Measurements from ENCODE around the gene DLG2. TPM values are rescaled to one million over a fixed set of nuclear protein-coding genes. Genes with fewer than 3 reads are reported as not detected.

The DLG2 gene
- total RNA-seq, 1 donor from 2014 or later, result 6.3 TPM

GRCh38 chr11:84430661-84431060 is 1196.5 kb downstream of the DLG2 start:
- ATAC-seq, result no peak

- no peak for ATAC-seq
Measured at GRCh38 chr11:84425673-84426072, 1201.5 kb downstream of the DLG2 start.

- no peak for ATAC-seq
Measured at GRCh38 chr11:84420271-84420670, 1206.9 kb downstream of the DLG2 start.

DNA sequence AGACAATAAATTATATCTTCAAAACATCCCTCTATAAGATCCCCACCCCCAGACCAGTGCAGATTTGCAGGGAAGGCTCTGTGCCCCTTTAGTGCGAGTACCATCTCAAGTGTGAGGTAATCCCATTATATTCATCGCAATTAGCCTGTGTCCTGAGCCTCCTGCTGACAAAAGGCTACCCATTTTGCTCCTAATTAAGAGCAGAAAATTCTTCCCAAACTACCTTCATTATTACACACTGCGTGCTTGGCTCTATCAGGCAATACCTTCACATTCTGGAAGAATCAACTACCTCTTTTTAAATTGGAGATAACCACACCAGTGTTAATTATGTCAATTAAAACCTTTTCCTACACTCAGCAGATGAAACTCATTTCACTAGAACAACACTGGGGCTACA is 1207.5 kb downstream of the DLG2 start:
- no peak for ATAC-seq

- ATAC-seq, result no peak
Measured at GRCh38 chr11:84414920-84415319, 1212.2 kb downstream of the DLG2 start.

GRCh38 chr11:84413549-84413948 is 1213.6 kb downstream of the DLG2 start:
- ATAC-seq, result no peak

GRCh38 chr11:84412862-84413261 is 1214.3 kb downstream of the DLG2 start:
- no peak for ATAC-seq

GRCh38 chr11:84408946-84409411 is 1218.2 kb downstream of the DLG2 start:
- ATAC-seq, result no peak

DNA sequence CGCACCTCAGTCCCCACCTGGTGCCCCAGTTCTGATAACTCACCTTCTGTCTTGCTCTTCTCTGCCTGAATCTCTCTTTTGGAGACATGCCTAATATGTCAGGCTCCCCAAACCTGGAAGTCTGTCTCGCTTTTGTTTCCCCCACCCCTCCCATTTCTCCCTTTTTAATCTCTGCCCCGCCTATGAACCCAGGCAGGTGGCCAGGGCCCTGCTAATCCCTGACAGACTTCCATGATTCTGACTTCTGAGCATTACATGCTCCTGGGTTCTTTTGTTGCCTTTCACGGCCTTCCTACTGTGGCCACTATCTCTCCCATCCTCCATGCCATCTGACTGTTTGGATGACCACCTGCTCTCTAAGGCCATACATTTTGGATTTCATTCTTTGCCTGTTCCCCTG is 1220.1 kb downstream of the DLG2 start:
- ATAC-seq, result no peak

DNA sequence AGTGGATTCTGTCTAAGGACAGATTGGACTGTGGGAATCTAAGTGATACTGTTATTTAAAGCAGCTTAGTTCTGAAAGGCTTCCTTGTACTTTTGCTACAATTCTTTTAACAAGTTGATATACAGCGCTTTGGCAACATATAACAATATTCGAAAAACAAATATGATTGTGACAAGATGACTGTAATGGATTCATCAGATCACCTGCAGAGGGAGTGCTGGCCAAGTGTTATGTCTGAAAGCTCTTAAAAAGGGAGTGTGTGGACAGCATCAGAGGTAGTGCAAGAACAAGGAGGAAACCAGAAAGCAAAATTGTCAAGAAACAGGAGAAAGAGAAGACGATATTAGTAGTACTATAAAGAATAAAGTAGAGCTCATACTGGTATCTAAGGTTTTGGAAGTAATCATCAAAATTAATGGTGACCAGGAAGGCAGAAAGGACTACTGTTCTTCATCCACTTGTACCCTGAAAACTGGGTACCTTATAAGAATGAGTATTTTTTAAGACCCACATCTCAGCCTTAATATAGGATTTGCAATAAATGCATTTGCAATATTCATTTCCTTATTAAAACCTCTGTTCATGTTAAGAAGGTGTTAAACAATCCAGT is 1229.0 kb downstream of the DLG2 start:
- no peak for ATAC-seq

DNA sequence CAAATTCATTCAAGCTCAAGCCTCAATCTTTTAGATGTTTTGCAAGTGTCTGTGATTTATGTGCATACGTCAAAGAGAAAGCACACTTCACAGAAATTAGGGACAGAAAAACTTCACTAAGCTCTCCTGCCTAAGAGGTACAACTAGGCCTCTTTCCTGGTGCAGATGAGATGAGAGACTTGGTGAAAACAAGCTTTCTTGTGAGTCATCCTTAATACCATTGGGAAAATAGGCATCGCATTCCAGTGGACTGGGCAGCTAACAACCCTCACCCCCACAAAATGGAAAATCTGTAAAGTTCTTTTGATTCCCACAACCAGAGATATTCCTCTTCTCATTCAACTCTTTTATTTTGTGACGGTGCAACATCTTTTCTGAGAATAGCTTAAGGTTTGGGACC is 1230.6 kb downstream of the DLG2 start:
- ATAC-seq, result no peak

- ATAC-seq, result no peak
Measured at GRCh38 chr11:84390441-84391078, 1236.6 kb downstream of the DLG2 start.

- ATAC-seq, result no peak
Measured at GRCh38 chr11:84389696-84390095, 1237.4 kb downstream of the DLG2 start.

DNA sequence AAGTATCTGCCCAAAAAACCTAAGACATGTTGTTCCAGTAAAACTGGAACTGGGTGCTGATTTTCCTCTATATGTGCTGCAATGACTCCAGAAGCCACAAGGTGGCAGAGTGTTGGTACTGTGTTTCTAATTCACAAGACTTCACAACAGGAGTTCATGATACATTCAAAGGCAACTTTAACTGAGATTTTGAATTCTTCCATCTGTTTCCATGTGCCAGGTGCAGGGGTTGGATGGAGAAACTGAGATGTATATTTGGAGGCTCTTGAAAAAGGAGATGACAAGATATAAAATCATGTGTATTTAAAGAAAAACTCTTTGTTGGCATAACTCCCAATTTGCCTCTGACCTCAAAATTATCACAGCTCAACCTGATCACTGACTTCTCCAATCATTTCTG is 1242.4 kb downstream of the DLG2 start:
- ATAC-seq, result no peak

GRCh38 chr11:84383576-84383975 is 1243.6 kb downstream of the DLG2 start:
- ATAC-seq, result no peak

GRCh38 chr11:84381666-84382065 is 1245.5 kb downstream of the DLG2 start:
- no peak for ATAC-seq

DNA sequence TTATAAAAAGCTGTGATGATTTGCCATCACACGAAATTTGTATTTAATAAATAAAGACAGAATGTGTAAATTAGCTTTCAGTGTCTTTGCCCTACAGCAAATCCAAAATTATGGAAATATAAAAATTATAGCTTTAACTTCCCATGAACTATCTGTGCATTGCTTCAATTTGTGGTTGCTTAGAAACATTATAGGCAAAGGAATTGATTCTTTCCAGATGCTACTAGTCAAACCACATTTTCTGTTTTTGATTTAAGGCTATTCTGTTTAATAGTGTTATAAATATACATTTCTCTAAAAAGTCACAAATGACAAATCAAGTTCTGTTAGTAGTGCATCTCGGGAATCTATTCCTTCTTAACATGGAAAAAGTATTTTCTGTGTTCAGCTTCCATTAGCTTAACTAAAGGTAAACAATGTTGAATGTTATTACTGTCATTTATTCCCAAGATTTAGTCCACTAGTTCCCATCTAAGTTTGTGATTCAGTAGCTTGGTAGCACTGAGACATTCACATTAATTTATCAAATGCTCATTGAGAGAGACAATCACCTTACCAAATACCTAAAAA is 1254.7 kb downstream of the DLG2 start:
- no peak for ATAC-seq

GRCh38 chr11:84358034-84358433 is 1269.1 kb downstream of the DLG2 start:
- ATAC-seq, result no peak

- ATAC-seq, result no peak
Measured at GRCh38 chr11:84355911-84356310, 1271.2 kb downstream of the DLG2 start.

DNA sequence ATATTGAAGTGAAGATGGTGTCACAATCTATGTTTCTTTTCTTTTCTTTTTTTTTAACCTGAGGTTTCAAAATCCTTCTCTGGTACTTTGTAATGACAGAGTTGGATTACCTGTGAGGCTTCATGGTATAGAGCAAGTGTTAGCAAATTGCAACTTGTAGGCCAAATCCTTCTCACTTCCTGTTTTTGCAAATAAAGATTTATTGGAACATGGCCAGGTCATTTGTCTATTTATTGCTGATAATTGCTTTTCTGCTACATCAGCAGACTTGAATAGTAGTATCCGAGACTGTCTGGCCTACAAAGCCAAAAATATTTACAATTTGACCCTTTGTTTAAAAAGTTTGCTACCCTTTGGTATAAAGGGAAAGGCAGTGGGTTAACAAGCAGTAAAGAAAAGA is 1281.5 kb downstream of the DLG2 start:
- no peak for ATAC-seq

- no peak for ATAC-seq
Measured at GRCh38 chr11:84345027-84345426, 1282.1 kb downstream of the DLG2 start.

DNA sequence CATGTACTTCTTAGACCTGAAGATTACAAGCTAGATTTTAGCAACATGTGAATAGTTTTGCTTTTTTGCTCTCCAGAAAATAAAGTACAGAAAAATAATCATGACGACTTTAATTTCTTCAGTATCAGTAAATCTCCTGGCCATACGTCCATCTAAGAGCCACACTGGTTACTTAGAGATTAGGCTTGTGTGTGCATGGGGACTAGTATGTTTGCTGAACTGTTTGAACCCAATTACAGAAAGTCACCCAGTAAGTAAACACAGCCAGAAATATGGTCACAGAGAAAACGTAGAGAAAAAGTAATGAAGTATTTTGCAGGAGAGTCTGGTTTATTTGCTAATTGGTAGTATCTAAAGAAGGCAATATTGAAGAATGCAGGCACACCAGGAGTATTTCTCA is 1287.3 kb downstream of the DLG2 start:
- no peak for ATAC-seq

DNA sequence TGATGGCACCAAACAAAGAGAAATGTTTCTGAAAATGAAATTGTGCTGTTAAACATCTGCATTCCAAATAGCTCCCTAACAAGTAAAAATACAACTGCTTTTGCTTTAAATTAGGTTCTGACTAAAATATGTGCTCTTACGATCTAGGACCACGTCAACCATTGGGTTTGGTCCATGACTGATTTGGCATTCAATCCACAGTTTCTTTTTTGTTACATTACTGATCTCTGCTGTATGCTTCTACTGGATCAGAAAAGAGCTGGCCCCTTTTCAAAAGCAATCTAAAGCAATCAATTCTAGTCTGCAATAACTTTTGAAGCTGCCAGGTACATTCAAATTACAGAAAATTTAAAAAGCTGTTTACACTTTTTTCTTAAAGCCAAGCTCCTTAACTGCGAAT is 1293.9 kb downstream of the DLG2 start:
- ATAC-seq, result no peak

GRCh38 chr11:84322211-84322610 is 1304.9 kb downstream of the DLG2 start:
- ATAC-seq, result no peak

Measured in esophagus mucosa (tissue), 1 donor.